GM21576 (cell line): ENCODE results near the gene CORO1C.

Experiments
- ATAC-seq: cut with Tn5 transposase; IDR thresholded peaks from one replicate; pipeline ENCODE4 v1.9.1; 2021; ENCODE audit warnings: mild to moderate bottlenecking, moderate library complexity; ENCODE audit not compliant: unreplicated experiment

Gene CORO1C

GRCh38 chr12:108700833-108701541 lies 30.3 kb downstream of the CORO1C start:
- no peak for ATAC-seq

DNA sequence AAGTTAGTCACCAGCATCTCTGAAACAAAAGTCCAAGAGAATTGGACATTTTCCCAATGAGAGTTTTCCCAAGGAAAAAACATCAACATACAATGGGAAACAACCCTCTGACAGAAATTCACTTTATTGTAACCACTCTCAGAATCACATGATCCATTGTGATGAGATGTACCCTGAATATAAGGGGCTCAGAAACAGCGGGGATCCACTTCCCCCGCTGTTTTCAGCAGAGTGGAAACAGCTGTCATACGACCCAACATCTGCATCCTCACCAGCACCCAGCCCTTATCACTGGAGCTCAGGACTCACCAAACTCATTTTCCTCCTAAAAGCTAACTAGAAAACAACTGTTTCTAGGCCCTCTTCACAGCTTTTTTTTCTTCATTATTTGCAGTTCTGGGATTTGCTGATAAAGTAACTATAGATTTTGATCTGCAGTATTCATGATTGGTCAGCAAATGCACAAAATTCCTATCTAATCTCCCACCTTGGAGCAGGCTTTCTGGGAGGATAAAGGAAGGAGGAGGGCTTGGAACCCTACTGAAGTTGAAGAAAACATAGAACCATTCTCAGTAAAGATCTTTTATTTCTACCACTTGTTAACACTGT lies 31.3 kb downstream of the CORO1C start:
- ATAC-seq = no peak

DNA sequence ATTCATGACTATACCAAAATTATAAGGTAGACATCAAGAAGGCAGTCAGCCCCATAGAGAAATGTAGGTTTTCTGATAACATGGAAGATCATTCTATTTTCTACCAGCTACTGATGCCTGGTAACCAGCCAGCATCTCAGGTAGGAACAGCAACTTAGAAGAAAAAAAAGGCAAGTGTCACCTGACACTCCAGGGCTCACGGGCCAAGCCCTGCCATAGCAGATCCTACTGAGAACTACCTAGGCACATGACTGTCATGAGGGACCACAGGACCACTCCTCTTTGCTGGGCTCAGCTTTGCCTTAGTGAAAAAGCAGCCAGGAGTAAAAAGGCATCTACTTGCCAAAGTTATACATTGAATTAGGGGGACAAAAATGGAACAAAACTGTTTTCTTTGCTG lies 33.4 kb downstream of the CORO1C start:
- ATAC-seq = no peak

- no peak for ATAC-seq
Measured at GRCh38 chr12:108696996-108697290, 34.4 kb downstream of the CORO1C start.

GRCh38 chr12:108696111-108696995 lies 35.0 kb downstream of the CORO1C start:
- ATAC-seq = no peak

DNA sequence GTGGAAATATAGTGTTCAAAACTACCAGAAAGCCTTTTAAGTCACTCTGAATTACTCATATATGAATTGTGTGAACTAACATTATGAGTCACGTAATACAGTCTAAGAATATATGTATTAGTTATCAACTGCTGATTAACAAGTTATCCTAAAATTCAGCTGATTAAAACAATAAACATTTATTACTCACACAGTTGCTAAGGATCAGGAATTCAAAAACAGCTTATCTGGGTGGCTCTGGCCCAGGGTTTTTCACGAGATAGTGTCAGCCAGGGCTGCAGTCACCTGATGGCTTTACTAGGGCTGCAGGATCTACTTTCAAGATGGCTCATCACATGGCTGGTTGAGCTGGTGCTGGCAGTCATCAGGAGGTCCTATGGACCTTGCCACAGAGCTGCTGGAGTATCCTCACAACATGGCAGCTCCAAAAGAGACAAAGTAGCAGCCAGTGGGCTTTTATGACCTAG lies 36.5 kb downstream of the CORO1C start:
- no peak for ATAC-seq

DNA sequence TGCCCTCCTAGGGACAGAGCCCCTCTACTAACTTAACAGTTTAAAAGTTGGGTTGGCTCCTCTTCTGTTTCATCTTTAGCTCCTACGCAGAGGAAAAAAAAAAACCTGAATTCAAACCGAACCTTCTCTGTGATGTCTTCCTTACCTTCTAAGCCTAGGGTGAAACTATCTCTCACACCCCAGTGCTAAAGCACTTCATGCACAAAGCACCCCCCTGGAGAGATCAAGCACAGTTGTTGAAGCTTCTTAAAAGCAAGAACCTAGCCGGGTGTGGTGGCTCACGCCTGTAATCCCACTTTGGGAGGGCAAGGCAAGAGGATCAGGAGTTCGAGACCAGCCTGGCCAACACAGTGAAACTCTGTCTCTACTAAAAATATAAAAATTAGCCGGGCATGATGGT lies 37.6 kb downstream of the CORO1C start:
- ATAC-seq = no peak

GRCh38 chr12:108693186-108693730 lies 38.1 kb downstream of the CORO1C start:
- no peak for ATAC-seq

- ATAC-seq = peak; percentile 14
Measured at GRCh38 chr12:108691998-108692808, 39.1 kb downstream of the CORO1C start.

DNA sequence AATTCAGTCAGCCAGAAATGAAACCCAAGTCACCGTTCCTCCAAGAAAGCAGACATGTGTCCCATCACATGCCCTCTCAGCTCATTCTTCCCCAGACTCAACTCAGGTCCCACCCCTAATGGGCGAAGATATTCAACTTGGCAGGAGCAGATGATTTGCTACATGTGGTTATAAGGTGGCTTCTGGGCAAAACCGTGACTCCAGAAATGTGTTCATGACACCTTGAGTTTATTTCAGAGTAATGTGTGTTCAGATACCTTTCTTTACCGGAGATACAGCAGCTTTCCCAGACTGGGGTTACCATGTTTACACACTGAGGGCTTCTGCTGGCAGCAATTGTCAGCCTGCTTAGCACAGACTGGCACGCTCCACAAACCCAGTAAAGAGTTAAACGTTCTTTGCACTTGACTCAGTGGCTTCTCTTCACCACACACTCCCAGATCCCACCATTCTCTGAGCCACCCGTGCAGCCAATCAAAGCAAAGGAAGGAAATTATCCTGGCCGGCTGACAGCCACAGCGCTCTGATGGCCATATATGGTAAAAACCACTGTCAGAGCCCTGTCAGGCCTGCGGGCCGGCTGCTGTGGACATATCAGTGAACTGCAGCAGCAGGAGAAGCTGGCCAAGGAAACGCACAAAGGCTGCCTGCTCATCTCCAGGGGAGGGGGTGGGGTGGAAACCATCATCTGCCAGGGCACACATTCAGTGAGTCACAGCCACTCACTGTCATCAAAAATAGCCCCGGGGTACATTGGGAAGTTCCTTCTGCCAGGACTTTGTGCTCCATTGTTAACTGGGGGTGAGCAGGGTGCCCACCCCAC lies 39.9 kb downstream of the CORO1C start:
- ATAC-seq = peak; percentile 73

DNA sequence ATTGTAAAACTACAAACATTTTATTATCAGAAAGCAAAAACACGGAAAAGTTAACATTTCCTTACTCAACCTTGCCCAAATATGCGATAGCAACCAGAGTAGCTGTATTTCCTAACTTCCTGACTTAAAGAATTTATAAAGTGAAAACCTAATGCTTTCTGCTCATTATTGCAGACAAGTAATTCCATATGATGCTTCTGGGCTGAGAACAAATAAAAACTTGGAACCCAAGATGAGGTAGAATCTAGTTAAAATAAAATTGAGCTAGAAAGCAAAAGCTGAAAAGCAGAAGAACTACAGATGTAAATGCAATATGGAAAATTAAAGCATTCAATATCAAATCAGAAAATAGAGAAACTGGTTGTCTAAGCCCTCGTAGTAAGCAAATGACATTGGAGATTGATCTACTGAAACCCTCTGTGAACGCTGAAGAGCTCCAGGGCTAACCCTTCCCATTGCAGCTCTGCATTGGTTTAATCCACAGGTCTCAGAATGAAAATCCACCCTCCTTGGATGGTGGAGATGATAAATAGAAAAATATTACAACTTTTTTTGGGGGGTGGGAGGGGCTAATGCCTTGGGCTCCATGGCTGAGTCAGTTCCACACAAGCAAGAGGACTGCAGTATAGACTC lies 40.7 kb downstream of the CORO1C start:
- ATAC-seq = no peak

DNA sequence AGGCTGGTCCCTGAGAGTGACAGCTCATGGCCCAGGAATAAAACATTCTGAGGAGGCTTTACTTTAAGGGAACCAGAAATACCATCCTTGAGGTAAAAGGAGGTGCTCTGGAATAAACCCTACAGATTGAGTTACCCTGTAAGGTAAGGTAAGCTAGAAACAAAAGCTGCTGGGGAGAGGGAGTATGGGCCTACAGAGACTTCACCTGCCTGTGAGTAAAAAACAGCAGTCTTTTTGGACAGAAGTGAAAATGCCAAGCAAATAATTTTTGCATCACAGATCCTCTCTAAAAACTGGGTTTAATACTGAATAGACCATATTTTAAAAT lies 41.2 kb downstream of the CORO1C start:
- ATAC-seq = no peak

GRCh38 chr12:108689314-108690190 lies 41.8 kb downstream of the CORO1C start:
- no peak for ATAC-seq

GRCh38 chr12:108686780-108687179 lies 44.5 kb downstream of the CORO1C start:
- no peak for ATAC-seq

DNA sequence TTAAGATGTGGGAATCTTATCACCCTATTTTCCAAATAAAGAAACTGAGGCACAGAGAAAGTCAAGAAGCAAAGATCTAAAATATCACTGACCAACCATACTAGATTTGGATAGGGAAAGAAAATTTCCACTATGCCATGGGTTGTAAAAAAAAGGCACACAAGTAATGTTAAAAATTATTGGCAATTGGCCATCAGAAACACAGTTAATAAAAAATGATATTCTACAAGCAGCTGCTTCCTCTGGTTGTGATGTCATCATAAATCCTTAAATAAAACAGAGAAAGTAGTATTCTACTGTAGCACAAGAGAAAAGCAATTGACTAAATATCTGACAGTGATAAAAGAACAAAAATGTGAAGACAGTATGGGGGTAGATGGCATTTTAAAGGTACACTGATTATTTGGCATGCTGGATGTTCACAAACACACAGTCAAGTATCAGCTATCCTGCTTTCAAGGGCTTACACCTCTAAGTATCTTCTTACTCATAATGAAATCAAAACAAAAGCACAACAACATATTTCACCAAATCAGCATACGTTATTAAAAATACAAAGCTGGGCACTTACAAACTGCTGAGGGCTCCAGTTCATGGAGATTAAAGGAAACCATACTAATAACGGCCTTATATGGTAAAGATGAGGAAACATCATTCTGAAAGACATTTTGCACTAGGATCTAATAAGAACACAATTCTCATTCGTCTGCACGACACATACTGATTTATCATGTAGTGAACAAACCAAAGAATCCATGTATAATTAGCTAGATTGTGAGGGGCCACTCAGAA lies 45.7 kb downstream of the CORO1C start:
- no peak for ATAC-seq

- no peak for ATAC-seq
Measured at GRCh38 chr12:108683906-108684556, 47.3 kb downstream of the CORO1C start.

DNA sequence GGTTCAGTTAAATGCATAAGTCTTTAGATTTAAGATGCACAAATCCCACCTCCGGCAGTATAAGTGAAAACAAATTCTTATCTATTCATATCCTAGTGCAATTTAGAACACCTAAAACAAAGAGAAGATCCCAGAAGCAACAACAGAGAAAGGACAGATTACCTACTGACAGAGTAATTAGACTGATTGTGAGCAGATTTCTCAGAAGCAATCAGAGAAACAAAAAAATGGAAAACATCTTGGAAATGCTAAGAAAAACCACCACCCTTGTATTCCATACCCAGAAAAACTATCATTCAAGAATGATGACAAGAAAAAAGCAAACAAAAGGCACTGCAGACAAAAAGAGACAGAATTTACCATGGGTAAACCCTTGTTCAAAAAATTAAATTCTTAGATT lies 50.0 kb downstream of the CORO1C start:
- ATAC-seq = no peak
